Mesenchymal stem cell (in vitro differentiated cells and primary cell): Measurements from ENCODE around the gene NDUFA7.
A peak's percentile ranks its signal among the peaks of the same experiment; 100 is the strongest.
"Not testable (repeated sequence)": the region's sequence is repeated elsewhere in the genome, so short reads cannot be mapped to it uniquely, and the experiment has no call there.

Experiments
- DNase-seq: peaks from one replicate; pipeline ENCODE4 v3.0.0-alpha.2; 2013
- H2AFZ ChIP-seq: one replicate; pipeline ENCODE4 v1.6.1; 2013; ENCODE audit warnings: low read depth, mild to moderate bottlenecking, control low read depth, inconsistent platforms, low read length, moderate library complexity
- H2AK5ac ChIP-seq: 2 replicates; pipeline ENCODE4 v1.6.1; 2013; ENCODE audit warnings: low read length, moderate library complexity, mild to moderate bottlenecking, inconsistent platforms; ENCODE audit not compliant: severe bottlenecking
- H2BK120ac ChIP-seq: one replicate; pipeline ENCODE4 v1.6.1; 2013; ENCODE audit warnings: low read depth, mild to moderate bottlenecking, inconsistent platforms, low read length, moderate library complexity
- H2BK12ac ChIP-seq, 2 experiments: one replicate each; pipeline ENCODE4 v1.6.1; 2013; ENCODE audit warnings: inconsistent platforms in 2 of 2, low read length in 2 of 2, mild to moderate bottlenecking in 2 of 2, moderate library complexity in 2 of 2, control low read depth in 1 of 2
- H2BK15ac ChIP-seq: one replicate; pipeline ENCODE4 v1.6.1; 2013; ENCODE audit warnings: mild to moderate bottlenecking, low read depth, inconsistent platforms; ENCODE audit not compliant: poor library complexity, severe bottlenecking
- H2BK5ac ChIP-seq: 2 replicates; pipeline ENCODE4 v1.6.1; 2013; ENCODE audit warnings: low read depth, mild to moderate bottlenecking, low read length, control low read depth, inconsistent platforms; ENCODE audit not compliant: poor library complexity, severe bottlenecking
- H3K14ac ChIP-seq, 2 experiments: one replicate each; pipeline ENCODE4 v1.6.1; 2013; ENCODE audit warnings: inconsistent platforms in 2 of 2, low read length in 2 of 2, control low read depth in 1 of 2, mild to moderate bottlenecking in 1 of 2, moderate library complexity in 1 of 2
- H3K18ac ChIP-seq, 2 experiments: one replicate each; pipeline ENCODE4 v1.6.1; 2013; ENCODE audit warnings: inconsistent platforms in 2 of 2, low read length in 2 of 2, control low read depth in 1 of 2, low read depth in 1 of 2, mild to moderate bottlenecking in 1 of 2
- H3K23ac ChIP-seq, 2 experiments: one replicate each; pipeline ENCODE4 v1.6.1; 2013; ENCODE audit warnings: inconsistent platforms in 2 of 2, low read length in 2 of 2, mild to moderate bottlenecking in 2 of 2, moderate library complexity in 2 of 2, control low read depth in 1 of 2
- H3K27ac ChIP-seq: 2 replicates; pipeline ENCODE4 v1.5.1; 2013; ENCODE audit warnings: mild to moderate bottlenecking, moderate library complexity, low read length, control low read depth, inconsistent platforms; ENCODE audit not compliant: poor library complexity, severe bottlenecking
- H3K27me3 ChIP-seq, 2 experiments: 2 replicates each; pipeline versions ENCODE4 v1.6.1 to v1.7.0; 2013; ENCODE audit warnings: low read length in 2 of 2, mild to moderate bottlenecking in 2 of 2, moderate library complexity in 2 of 2, control low read depth in 1 of 2, inconsistent platforms in 1 of 2; ENCODE audit not compliant: control insufficient read depth in 1 of 2, insufficient read depth in 1 of 2
- H3K36me3 ChIP-seq, 2 experiments: 2 replicates each; pipeline versions ENCODE4 v1.6.1 to v1.7.0; 2013; ENCODE audit warnings: low read length in 2 of 2, control low read depth in 1 of 2, inconsistent platforms in 1 of 2, low read depth in 1 of 2, mild to moderate bottlenecking in 1 of 2; ENCODE audit not compliant: insufficient read depth in 2 of 2, control insufficient read depth in 1 of 2
- H3K4ac ChIP-seq, 2 experiments: one replicate each; pipeline ENCODE4 v1.6.1; 2013; ENCODE audit warnings: inconsistent platforms in 2 of 2, low read length in 2 of 2, mild to moderate bottlenecking in 2 of 2, moderate library complexity in 2 of 2, control low read depth in 1 of 2, low read depth in 1 of 2
- H3K4me1 ChIP-seq: 2 replicates; pipeline ENCODE4 v1.6.1; 2013; ENCODE audit warnings: low read depth, low read length, control low read depth; ENCODE audit not compliant: control insufficient read depth, insufficient read depth
- H3K4me2 ChIP-seq: 2 replicates; pipeline ENCODE4 v1.6.1; 2013; ENCODE audit warnings: low read length, mild to moderate bottlenecking, inconsistent platforms; ENCODE audit not compliant: poor library complexity, severe bottlenecking
- H3K4me3 ChIP-seq, 2 experiments: 2 replicates each; pipeline versions ENCODE4 v1.5.1 to v1.7.0; 2013; ENCODE audit warnings: low read length in 2 of 2, mild to moderate bottlenecking in 2 of 2, control low read depth in 1 of 2, low read depth in 1 of 2; ENCODE audit not compliant: insufficient read depth in 1 of 2
- H3K79me1 ChIP-seq: replicated peaks from 2 replicates; pipeline ENCODE4 v1.6.1; 2013; ENCODE audit warnings: mild to moderate bottlenecking, control low read depth, low read length, inconsistent platforms; ENCODE audit not compliant: poor library complexity, severe bottlenecking
- H3K9ac ChIP-seq: 2 replicates; pipeline ENCODE4 v1.7.0; 2013; ENCODE audit warnings: mild to moderate bottlenecking, low read length, moderate library complexity
- H3K9me3 ChIP-seq: 2 replicates; pipeline ENCODE4 v1.7.0; 2013; ENCODE audit warnings: mild to moderate bottlenecking, low read length; ENCODE audit not compliant: control insufficient read depth
- H4K8ac ChIP-seq: one replicate; pipeline ENCODE4 v1.6.1; 2013; ENCODE audit warnings: inconsistent platforms, mild to moderate bottlenecking, low read length, moderate library complexity
- H4K91ac ChIP-seq: one replicate; pipeline ENCODE4 v1.6.1; 2013; ENCODE audit warnings: mild to moderate bottlenecking, low read length, inconsistent platforms
- WGBS: methylation state at CpG from one replicate; pipeline ENCODE4 v1.1.7; 2013; ENCODE audit warnings: mixed read lengths; 5-methylcytosine and 5-hydroxymethylcytosine counted together

NDUFA7 gene

DNA sequence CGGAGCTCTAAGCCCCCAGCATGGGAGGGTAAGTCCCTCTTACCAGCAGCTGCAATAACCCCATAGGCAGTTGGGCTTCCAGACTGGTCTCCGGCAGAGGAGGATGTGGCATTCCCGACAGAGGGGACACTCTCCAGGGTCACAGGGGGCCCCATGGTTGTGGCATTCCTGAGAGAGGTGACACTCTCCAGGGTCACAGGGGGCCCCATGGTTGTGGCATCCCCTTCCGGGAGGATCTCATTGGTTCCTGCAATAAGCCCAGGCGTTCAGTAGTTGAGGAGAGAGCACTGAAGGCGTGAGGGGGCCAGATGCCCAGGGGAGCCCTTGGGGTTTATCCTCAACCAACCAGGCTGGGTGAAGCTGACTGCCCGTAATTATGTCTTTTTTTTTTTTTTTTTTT lies 18.4 kb downstream of the NDUFA7 start:
- Histone ChIP-seq H3K4me2 (no peak overlapping the region), H2AK5ac (no peak overlapping the region), H2BK12ac (no peak overlapping the region), H4K91ac (no peak overlapping the region), H3K27me3 (no peaks in the 10 kb centered on the region), H3K4me3 (no peak overlapping the region), H3K79me1 (peaks cover 6% of the 10 kb centered on the region), H3K14ac (no peak overlapping the region), H3K23ac (no peak overlapping the region), H2AFZ (no peak overlapping the region), H3K4me1 (peaks cover 9% of the 10 kb centered on the region), H2BK5ac (no peak overlapping the region), H4K8ac (no peak overlapping the region), H3K4ac (no peak overlapping the region), H3K9ac (no peak overlapping the region), H3K27ac (no peak overlapping the region), H3K9me3 (no peaks in the 10 kb centered on the region), H3K18ac (no peak overlapping the region), H2BK120ac (no peak overlapping the region), H3K36me3 (peaks cover 0 to 35% of the 10 kb centered on the region in 2 experiments), H2BK15ac (peak overlapping the region; percentile 36)
- 94% methylated on average over 7 of the region's 7 CpGs for whole genome bisulfite sequencing
- DNase-seq, result no peak

DNA sequence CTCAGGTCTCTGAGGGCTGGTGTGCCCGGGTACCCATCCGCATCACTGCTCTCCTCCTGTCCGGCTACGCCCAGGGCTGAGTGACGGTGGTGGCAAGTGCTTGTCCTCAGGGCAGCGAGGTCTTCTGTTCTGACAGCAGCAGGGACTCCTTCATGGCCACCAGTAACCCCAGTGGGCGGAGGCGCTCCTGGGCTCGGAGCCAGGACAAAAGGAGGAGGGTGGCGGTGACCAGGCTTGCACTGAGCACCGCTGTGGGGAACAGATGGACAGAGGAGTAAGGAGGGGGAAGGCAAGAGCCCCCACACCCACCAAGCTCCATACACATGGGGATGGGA lies 18.9 kb downstream of the NDUFA7 start:
- no peak overlapping the region for H3K4ac ChIP-seq
- no peak overlapping the region for H3K14ac ChIP-seq
- H2AK5ac ChIP-seq, result no peak overlapping the region
- 87% methylated on average over 9 of the region's 11 CpGs for WGBS
- H2BK5ac ChIP-seq, result no peak overlapping the region
- H3K79me1 ChIP-seq, result peaks cover 4% of the 10 kb centered on the region
- no peaks in the 10 kb centered on the region for H3K27me3 ChIP-seq
- no peak overlapping the region for H2BK15ac ChIP-seq
- H3K23ac ChIP-seq, result no peak overlapping the region
- H3K9me3 ChIP-seq, result no peaks in the 10 kb centered on the region
- H2AFZ ChIP-seq, result no peak overlapping the region
- H3K4me2 ChIP-seq, result no peak overlapping the region
- no peak overlapping the region for H4K8ac ChIP-seq
- H3K36me3 ChIP-seq, result peaks cover 0 to 35% of the 10 kb centered on the region in 2 experiments
- no peak overlapping the region for H3K9ac ChIP-seq
- H2BK12ac ChIP-seq, result no peak overlapping the region
- H3K18ac ChIP-seq, result no peak overlapping the region
- no peak overlapping the region for H2BK120ac ChIP-seq
- H3K4me3 ChIP-seq, result no peak overlapping the region
- DNase-seq, result no peak
- H4K91ac ChIP-seq, result no peak overlapping the region
- H3K4me1 ChIP-seq, result peaks cover 5% of the 10 kb centered on the region
- no peak overlapping the region for H3K27ac ChIP-seq

DNA sequence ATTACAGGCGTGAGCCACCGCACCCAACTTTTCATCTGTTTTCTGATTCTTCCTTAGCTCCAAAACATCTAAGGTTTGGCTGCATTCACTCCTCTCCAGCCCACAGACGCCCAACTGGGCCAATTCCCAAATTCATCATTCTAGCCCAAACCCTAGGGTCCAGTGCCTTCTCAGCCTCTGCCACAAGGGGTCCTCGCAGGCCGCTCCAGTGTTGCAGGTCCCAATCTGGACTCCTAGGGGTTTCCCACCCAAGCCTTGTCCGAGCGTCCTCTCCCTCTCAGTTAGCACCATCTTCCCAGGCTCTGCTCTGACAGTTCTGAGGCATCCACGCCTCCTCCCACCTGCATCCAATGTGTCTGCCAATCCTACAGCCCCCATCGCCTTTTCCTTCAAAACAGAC lies 29.8 kb downstream of the NDUFA7 start:
- H3K4me3 ChIP-seq, result not testable (repeated sequence)

DNA sequence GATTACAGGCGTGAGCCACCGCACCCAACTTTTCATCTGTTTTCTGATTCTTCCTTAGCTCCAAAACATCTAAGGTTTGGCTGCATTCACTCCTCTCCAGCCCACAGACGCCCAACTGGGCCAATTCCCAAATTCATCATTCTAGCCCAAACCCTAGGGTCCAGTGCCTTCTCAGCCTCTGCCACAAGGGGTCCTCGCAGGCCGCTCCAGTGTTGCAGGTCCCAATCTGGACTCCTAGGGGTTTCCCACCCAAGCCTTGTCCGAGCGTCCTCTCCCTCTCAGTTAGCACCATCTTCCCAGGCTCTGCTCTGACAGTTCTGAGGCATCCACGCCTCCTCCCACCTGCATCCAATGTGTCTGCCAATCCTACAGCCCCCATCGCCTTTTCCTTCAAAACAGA lies 44.7 kb downstream of the NDUFA7 start:
- H3K27ac ChIP-seq, H4K8ac ChIP-seq, H2BK15ac ChIP-seq, H2AFZ ChIP-seq, H3K4me1 ChIP-seq, H3K18ac ChIP-seq, H2BK5ac ChIP-seq, H3K9me3 ChIP-seq, H3K36me3 ChIP-seq, H2BK120ac ChIP-seq, H3K14ac ChIP-seq, H3K4me3 ChIP-seq, H2AK5ac ChIP-seq, H3K4ac ChIP-seq, H3K4me2 ChIP-seq, H3K9ac ChIP-seq, H3K27me3 ChIP-seq, H3K23ac ChIP-seq, H4K91ac ChIP-seq, H2BK12ac ChIP-seq, H3K79me1 ChIP-seq, DNase-seq: not testable (repeated sequence)
- no CpG with 5 or more reads among the region's 9 CpGs for WGBS

More for the DNA sequence above, 29.8 kb downstream of the NDUFA7 start:
- no CpG with 5 or more reads among the region's 9 CpGs for WGBS
- H3K9ac ChIP-seq, H3K18ac ChIP-seq, H2AK5ac ChIP-seq, H3K23ac ChIP-seq, H4K8ac ChIP-seq, H3K4me2 ChIP-seq, H3K4me1 ChIP-seq, H3K14ac ChIP-seq, H2BK15ac ChIP-seq, H2AFZ ChIP-seq, H3K36me3 ChIP-seq, H4K91ac ChIP-seq, H3K27ac ChIP-seq, H2BK5ac ChIP-seq, H3K79me1 ChIP-seq, H2BK120ac ChIP-seq, H3K27me3 ChIP-seq, H3K9me3 ChIP-seq, H3K4ac ChIP-seq, DNase-seq, H2BK12ac ChIP-seq: not testable (repeated sequence)
